Hematopoietic multipotent progenitor cell (in vitro differentiated cells): ENCODE results near the gene CDH22. TPM values are rescaled to one million over a fixed set of nuclear protein-coding genes. Genes with fewer than 3 reads are reported as not detected.

Source experiments
- DNase-seq, 3 donors: peaks; one replicate each; pipeline ENCODE4 v3.0.0-alpha.2; 2011 to 2015; ENCODE audit warnings: low read depth in 2 of 3, low spot score in 2 of 3
- total RNA-seq: library from RNA; depleted of rRNA; stranded (reverse); fragments of >200 nt; gene quantifications from one replicate; pipeline ENCODE4 v1.2.3, GENCODE V29; 2012

The CDH22 gene
- total RNA-seq, 1 donor, result not detected

- no peak for DNase-seq
Observed at GRCh38 chr20:46204594-46205186, 103.6 kb downstream of the CDH22 start.

- no peak for DNase-seq
Observed at GRCh38 chr20:46203510-46203837, 104.8 kb downstream of the CDH22 start.

- no peak for DNase-seq
Observed at GRCh38 chr20:46202766-46203509, 105.4 kb downstream of the CDH22 start.

- DNase-seq, result no peak
Observed at GRCh38 chr20:46200582-46201570, 107.4 kb downstream of the CDH22 start.

GRCh38 chr20:46199198-46199597, 109.1 kb downstream of the CDH22 start:
- peak in 1 of 3 donors; percentile 32 for DNase-seq

GRCh38 chr20:46196990-46197389, 111.3 kb downstream of the CDH22 start:
- DNase-seq, result no peak

- no peak for DNase-seq
Observed at GRCh38 chr20:46195264-46196036, 112.8 kb downstream of the CDH22 start.

GRCh38 chr20:46194409-46194808, 113.9 kb downstream of the CDH22 start:
- no peak for DNase-seq

GRCh38 chr20:46192376-46192944, 115.8 kb downstream of the CDH22 start:
- no peak for DNase-seq

GRCh38 chr20:46191611-46192010, 116.7 kb downstream of the CDH22 start:
- DNase-seq, result no peak

- no peak for DNase-seq
Observed at GRCh38 chr20:46191168-46191540, 117.1 kb downstream of the CDH22 start.

- no peak for DNase-seq
Observed at GRCh38 chr20:46190478-46191167, 117.7 kb downstream of the CDH22 start.

- no peak for DNase-seq
Observed at GRCh38 chr20:46188866-46189541, 119.3 kb downstream of the CDH22 start.

GRCh38 chr20:46186210-46186609, 122.1 kb downstream of the CDH22 start:
- no peak for DNase-seq

GRCh38 chr20:46185353-46185752, 122.9 kb downstream of the CDH22 start:
- no peak for DNase-seq

- no peak for DNase-seq
Observed at GRCh38 chr20:46183768-46184167, 124.5 kb downstream of the CDH22 start.

- DNase-seq, result no peak
Observed at GRCh38 chr20:46182276-46183200, 125.8 kb downstream of the CDH22 start.

GRCh38 chr20:46179862-46180261, 128.4 kb downstream of the CDH22 start:
- no peak for DNase-seq
